Body of pancreas (tissue), 4 donors: ENCODE data around the gene NPTXR. TPM values are rescaled to one million over a fixed set of nuclear protein-coding genes. Genes with fewer than 3 reads are reported as not detected.
A peak's percentile ranks its signal among the peaks of the same experiment; 100 is the strongest.

ENCODE experiments used
- ATAC-seq: fragments of 150-250 bp; one replicate; pipeline ENCODE4 v1.9.1; 2016
- DNase-seq, 4 donors: peaks; one replicate each; pipeline ENCODE4 v3.0.0-alpha.2; 2019
- H3K27ac ChIP-seq, 4 donors: fragments of 200-600 bp; sonication (generic); 1 replicate in 3 of 4; 2 replicates in 1 of 4; pipeline versions ENCODE4 v1.5.1 to v1.6.1; 2016 to 2019; ENCODE audit warnings: mild to moderate bottlenecking in 1 of 4, mixed read lengths in 1 of 4, moderate library complexity in 1 of 4
- H3K27me3 ChIP-seq, 2 donors: fragments of 200-600 bp; sonication (generic); one replicate each; pipeline ENCODE4 v1.6.0; 2016; ENCODE audit warnings: mild to moderate bottlenecking in 1 of 2
- H3K36me3 ChIP-seq, 2 donors: fragments of 200-600 bp; sonication (generic); replicated peaks in 1 of 2; 2 replicates each; pipeline ENCODE4 v1.5.1; 2016; ENCODE audit warnings: low read depth in 2 of 2; ENCODE audit not compliant: insufficient read depth in 1 of 2
- H3K4me1 ChIP-seq: fragments of 200-600 bp; sonication (generic); one replicate; pipeline ENCODE4 v1.6.0; 2016
- H3K4me3 ChIP-seq, 2 donors: fragments of 200-600 bp; sonication (generic); 1 replicate in 1 of 2; 2 replicates in 1 of 2; pipeline ENCODE4 v1.5.1; 2016 to 2019
- H3K9me3 ChIP-seq, 3 donors: fragments of 200-600 bp; sonication (generic); 1 replicate in 2 of 3; 2 replicates in 1 of 3; pipeline ENCODE4 v1.5.1; 2016
- POLR2A ChIP-seq, 3 donors: fragments of 450-650 bp; IDR thresholded peaks; one replicate each; pipeline ENCODE4 v1.6.1; 2016; ENCODE audit warnings: antibody characterized with exemption in 3 of 3, mild to moderate bottlenecking in 2 of 3
- WGBS, 2 donors: methylation state at CpG; one replicate each; pipeline ENCODE4 v1.1.5; 2017; 5-methylcytosine and 5-hydroxymethylcytosine counted together
- intact Hi-C: fragments of 100-400 bp; cut with DNase I; formaldehyde crosslinking; loops from one replicate; pipeline ENCODE4 v1.15.1; 2023
- total RNA-seq, 2 donors: library from RNA; depleted of rRNA; stranded (reverse); fragments of >200 nt; gene quantifications; one replicate each; pipeline ENCODE4 v1.1.0, GENCODE V29; 2016
- TF ChIP-seq, protein P1 (sequence below), 7 experiments: fragments of 450-650 bp in 4 of 7; fragments of 200-600 bp in 3 of 7; sonication (generic) in 3 of 7; IDR thresholded peaks; one replicate each; pipeline ENCODE4 v1.5.1; 2016 to 2019; ENCODE audit warnings: antibody characterized with exemption in 7 of 7

The NPTXR gene
- total RNA-seq, 2 donors from 2014 or later = 6.0 to 10.5 TPM

DNA sequence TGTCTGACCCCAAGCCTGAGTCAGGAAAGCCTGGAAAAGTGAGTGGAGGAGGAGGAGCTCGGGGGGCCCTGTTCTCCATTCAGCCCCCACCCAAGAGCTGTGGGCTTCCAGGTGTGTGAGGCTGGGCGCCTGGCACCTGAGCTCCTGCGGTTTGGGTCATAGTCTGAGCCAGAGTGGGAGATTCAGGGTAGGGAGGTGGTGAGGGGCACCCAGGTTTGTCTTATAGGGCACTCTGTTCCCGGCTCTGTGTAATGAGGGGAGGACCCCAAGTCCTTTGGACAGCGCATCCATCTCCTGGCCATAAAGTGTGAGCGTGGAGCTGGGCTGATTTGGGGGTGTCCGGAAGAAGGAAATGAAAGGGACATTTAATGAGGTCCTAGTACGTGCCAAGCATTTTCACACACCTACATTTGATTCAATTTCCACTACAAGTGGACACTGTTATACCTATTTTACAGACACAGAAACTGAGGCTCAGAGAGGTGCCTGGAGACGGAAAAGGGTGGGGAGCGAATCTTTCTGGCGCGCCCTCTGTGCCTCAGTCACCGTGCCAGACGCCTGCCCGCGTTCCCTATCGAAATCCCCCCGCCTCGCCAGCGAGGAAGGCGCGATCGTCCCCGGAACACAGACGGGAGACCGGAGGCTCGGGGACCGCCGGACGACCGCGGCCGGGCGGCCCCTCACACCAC lies 1.2 kb downstream of the NPTXR start:
- no peak for DNase-seq

DNA sequence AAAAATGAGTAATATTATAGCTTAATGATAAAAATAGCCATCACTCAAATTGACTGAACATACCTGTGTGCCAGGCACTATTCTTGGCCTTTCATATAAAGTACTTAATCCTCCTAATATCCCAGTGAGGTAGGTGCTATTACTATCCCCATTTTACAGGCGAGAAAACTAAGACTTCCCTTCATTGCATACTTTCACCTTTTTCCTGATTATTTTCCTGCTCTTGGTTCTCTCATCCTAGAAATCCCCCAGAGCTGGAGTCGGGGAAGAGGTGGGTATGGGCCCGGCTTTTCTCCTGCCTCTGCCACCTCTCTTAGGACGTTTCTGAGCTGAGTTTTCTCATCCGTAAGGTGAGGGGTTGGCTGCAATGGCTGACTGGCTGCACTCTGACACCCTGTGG lies 2.2 kb downstream of the NPTXR start:
- Histone ChIP-seq H3K27me3 (no peaks in the 10 kb centered on the region), H3K4me1 (peaks cover 32% of the 10 kb centered on the region), H3K9me3 (no peaks in the 10 kb centered on the region), H3K27ac (peak overlapping the region in 2 of 4 donors; percentile 10 to 28), H3K4me3 (no peak overlapping the region), H3K36me3 (no peaks in the 10 kb centered on the region)
- TF ChIP-seq, protein P1, sequence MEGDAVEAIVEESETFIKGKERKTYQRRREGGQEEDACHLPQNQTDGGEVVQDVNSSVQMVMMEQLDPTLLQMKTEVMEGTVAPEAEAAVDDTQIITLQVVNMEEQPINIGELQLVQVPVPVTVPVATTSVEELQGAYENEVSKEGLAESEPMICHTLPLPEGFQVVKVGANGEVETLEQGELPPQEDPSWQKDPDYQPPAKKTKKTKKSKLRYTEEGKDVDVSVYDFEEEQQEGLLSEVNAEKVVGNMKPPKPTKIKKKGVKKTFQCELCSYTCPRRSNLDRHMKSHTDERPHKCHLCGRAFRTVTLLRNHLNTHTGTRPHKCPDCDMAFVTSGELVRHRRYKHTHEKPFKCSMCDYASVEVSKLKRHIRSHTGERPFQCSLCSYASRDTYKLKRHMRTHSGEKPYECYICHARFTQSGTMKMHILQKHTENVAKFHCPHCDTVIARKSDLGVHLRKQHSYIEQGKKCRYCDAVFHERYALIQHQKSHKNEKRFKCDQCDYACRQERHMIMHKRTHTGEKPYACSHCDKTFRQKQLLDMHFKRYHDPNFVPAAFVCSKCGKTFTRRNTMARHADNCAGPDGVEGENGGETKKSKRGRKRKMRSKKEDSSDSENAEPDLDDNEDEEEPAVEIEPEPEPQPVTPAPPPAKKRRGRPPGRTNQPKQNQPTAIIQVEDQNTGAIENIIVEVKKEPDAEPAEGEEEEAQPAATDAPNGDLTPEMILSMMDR (IDR thresholded peaks at IDR 0.05) = no peak
- no peak for TF ChIP-seq POLR2A (IDR thresholded peaks at IDR 0.05)
- DNase-seq (no peak), ATAC-seq (no peak)
- 66% methylated on average over 5 of the region's 5 CpGs for WGBS, 2 donors
- intact Hi-C loops = no loop called here

More for the DNA sequence above, 1.2 kb downstream of the NPTXR start:
- peak overlapping the region in 3 of 4 donors; percentile 53 to 80 (median 71) for H3K27ac ChIP-seq
- peak overlapping the region in 1 of 2 donors; percentile 42 for H3K4me3 ChIP-seq
- ATAC-seq = no peak
- H3K27me3 ChIP-seq = no peaks in the 10 kb centered on the region
- no peaks in the 10 kb centered on the region for H3K36me3 ChIP-seq
- TF ChIP-seq POLR2A (IDR thresholded peaks at IDR 0.05) = no peak
- TF ChIP-seq, protein P1 (IDR thresholded peaks at IDR 0.05) = no peak
- 24 to 79% methylated on average over 8 to 34 of the region's 34 CpGs for WGBS, 2 donors
- intact Hi-C loops = no loop called here
- H3K9me3 ChIP-seq = no peaks in the 10 kb centered on the region
- H3K4me1 ChIP-seq = peaks cover 32% of the 10 kb centered on the region

DNA sequence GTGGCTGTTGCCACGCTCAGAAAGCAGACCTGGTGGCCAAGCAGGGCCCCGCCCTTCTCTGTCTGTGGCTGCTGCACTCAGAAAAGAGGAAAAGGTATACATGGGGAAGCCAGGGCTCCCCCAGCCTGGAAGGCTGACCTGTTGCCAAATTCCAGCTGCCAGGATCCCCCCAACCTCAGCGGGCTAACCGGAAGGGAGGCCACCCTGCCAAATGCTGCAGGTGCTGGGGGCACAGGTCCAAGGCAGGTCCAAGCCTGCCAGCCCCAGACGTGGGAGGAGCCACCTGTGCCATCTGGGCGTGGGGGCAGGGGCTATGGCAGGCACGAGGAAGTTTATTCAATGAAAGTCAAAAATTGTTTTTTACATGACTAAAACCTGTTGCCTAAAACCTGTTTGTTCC lies 2.6 kb downstream of the NPTXR start:
- Histone ChIP-seq H3K4me3 (no peak overlapping the region), H3K36me3 (no peaks in the 10 kb centered on the region), H3K4me1 (peaks cover 32% of the 10 kb centered on the region), H3K9me3 (no peaks in the 10 kb centered on the region), H3K27me3 (no peaks in the 10 kb centered on the region), H3K27ac (peak overlapping the region in 1 of 4 donors; percentile 39)
- intact Hi-C loops = no loop called here
- DNase-seq = peak; percentile 58 to 85 (median 75)
- 26% methylated on average over 6 to 7 of the region's 7 CpGs for WGBS, 2 donors
- ATAC-seq = no peak
- TF ChIP-seq, protein P1 (IDR thresholded peaks at IDR 0.05) = no peak
- no peak for TF ChIP-seq POLR2A (IDR thresholded peaks at IDR 0.05)

DNA sequence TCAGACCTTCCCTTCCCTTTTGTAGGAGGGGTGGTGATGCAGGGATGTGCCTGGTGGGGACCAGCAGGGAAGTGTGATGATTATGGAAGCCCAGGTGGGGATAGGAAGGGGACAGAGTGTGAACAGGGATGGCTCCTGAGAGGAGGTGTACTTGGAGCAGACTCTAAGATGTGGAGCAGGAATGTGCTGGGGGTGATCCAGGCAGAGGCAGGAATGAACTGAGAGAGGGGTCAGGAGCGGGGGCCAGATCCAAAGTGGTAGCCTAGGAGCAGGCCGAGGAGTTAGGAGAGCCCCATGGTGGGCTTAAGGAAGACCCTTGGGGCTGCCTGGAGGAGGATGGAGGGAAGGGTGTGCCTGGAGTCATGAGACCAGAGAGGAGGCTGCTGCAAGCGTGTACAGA lies 3.7 kb downstream of the NPTXR start:
- H3K27me3 ChIP-seq = no peaks in the 10 kb centered on the region
- H3K36me3 ChIP-seq = no peaks in the 10 kb centered on the region
- DNase-seq (no peak), ATAC-seq (no peak)
- H3K4me3 ChIP-seq = no peak overlapping the region
- WGBS, 2 donors = 88 to 89% methylated on average over 3 of the region's 3 CpGs
- H3K27ac ChIP-seq = no peak overlapping the region
- H3K9me3 ChIP-seq = no peaks in the 10 kb centered on the region
- TF ChIP-seq, protein P1 (IDR thresholded peaks at IDR 0.05) = no peak
- no peak for TF ChIP-seq POLR2A (IDR thresholded peaks at IDR 0.05)
- intact Hi-C loops = no loop called here
- peaks cover 32% of the 10 kb centered on the region for H3K4me1 ChIP-seq

DNA sequence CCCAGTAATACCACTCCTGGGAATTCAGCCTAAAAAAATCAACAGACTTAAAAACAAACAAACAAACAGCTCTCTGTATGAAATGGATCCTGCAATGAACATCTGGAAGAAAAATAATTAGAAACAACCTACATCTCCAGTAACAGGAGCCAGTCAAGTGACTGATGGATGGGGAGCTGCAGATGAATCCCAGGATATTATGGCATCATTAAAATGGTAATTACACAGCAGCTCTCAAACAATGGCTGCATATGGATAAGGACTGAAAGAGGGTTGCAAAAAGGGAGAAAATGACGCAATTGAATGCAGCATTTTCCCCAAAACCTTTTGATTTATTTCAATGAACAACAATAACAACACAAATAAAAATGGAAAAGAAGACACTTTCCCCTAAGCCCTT lies 4.1 kb downstream of the NPTXR start:
- no peaks in the 10 kb centered on the region for H3K36me3 ChIP-seq
- H3K4me3 ChIP-seq = no peak overlapping the region
- H3K27ac ChIP-seq = no peak overlapping the region
- H3K27me3 ChIP-seq = no peaks in the 10 kb centered on the region
- intact Hi-C loops = no loop called here
- no peak for DNase-seq
- no peak for ATAC-seq
- H3K4me1 ChIP-seq = peaks cover 32% of the 10 kb centered on the region
- 96 to 100% methylated on average over 1 of the region's 1 CpG for WGBS, 2 donors
- no peak for TF ChIP-seq POLR2A (IDR thresholded peaks at IDR 0.05)
- TF ChIP-seq, protein P1 (IDR thresholded peaks at IDR 0.05) = no peak
- H3K9me3 ChIP-seq = no peaks in the 10 kb centered on the region
